ENCODE results near the gene ASB6. TPM values are rescaled to one million over a fixed set of nuclear protein-coding genes. Genes with fewer than 3 reads are reported as not detected.

The ASB6 gene
- total RNA-seq, 1 experiment from 2014 or later: 20.0 TPM

DNA sequence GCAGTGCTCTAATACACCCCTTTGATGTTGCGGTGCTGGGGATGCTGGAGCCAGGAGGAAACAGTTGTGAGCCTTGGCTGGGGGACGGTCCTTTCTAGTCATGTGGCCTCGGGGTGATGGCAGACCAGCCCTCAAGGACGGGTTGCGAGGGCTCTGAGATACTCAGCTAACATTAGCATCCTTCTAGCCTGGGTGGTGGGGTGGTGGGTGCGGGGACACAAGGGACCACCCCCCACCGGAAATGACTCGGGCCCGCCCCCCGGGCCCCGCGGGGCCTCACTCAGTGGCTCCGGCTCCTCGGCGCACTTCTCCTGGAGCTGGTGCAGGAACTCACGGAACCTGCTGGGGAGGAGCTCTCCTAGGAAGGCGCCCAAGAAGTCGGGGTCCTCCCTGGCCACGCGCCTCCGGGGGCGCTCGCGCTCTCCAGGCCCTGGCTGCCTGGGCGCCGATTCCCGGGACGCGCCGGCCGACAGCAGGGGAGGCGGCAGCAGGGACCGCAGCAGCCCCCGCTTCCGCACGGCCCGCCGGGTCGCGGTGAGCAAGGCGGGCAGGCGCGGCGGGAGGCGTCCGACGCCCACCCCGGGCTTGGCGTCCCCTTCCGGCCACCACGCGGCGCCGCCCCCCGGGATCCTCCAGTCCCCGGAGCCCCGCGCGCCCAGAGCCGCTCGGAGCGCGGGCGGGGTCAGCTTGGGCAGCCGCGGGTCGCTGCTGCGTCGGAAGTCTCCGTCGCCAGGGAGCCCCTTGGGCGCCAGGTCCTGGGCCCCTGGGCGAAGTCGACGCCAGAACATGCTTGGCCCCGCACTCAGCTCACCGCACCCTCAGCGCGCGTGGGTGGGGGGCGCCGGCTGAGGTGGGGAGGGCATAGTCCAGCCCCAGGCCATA, 21.9 kb downstream of the ASB6 start (continued):
- TF ChIP-seq FOXK1 (CRISPR knock-in tag; IDR thresholded peaks at IDR 0.05): no peak
- TF ChIP-seq, protein P1, sequence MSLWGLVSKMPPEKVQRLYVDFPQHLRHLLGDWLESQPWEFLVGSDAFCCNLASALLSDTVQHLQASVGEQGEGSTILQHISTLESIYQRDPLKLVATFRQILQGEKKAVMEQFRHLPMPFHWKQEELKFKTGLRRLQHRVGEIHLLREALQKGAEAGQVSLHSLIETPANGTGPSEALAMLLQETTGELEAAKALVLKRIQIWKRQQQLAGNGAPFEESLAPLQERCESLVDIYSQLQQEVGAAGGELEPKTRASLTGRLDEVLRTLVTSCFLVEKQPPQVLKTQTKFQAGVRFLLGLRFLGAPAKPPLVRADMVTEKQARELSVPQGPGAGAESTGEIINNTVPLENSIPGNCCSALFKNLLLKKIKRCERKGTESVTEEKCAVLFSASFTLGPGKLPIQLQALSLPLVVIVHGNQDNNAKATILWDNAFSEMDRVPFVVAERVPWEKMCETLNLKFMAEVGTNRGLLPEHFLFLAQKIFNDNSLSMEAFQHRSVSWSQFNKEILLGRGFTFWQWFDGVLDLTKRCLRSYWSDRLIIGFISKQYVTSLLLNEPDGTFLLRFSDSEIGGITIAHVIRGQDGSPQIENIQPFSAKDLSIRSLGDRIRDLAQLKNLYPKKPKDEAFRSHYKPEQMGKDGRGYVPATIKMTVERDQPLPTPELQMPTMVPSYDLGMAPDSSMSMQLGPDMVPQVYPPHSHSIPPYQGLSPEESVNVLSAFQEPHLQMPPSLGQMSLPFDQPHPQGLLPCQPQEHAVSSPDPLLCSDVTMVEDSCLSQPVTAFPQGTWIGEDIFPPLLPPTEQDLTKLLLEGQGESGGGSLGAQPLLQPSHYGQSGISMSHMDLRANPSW (CRISPR knock-in tag; conservative IDR thresholded peaks at IDR 0.05; ENCODE audit: low read depth): no peak

DNA sequence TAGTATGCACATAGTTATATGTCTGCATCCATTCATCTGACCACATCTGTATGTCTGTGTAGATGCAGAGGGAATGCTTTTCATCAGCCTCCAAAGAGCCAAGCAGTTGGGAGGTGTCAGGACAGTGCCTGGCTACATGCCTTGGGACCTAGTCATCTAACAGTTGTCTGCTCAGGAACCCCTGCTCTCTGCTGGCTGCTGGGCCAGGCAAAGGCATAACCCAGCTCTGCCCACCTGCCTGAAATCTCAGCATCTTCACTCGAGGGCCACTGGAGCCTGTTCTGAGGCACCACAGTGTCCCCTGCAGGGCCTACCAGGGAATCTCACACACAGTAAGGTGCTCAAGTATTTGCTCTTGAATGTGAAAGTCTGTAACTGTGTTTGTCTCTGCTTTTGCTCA, 24.8 kb downstream of the ASB6 start:
- H3K27ac Mint-ChIP-seq: no peak overlapping the region
- H3K4me1 Mint-ChIP-seq: peaks cover 7% of the 10 kb centered on the region; the same call in 1 of the 2 replicates
- no peak for TF ChIP-seq FOXP1 (CRISPR knock-in tag; IDR thresholded peaks at IDR 0.05; ENCODE audit: borderline replicate concordance)
- TF ChIP-seq, protein P2, sequence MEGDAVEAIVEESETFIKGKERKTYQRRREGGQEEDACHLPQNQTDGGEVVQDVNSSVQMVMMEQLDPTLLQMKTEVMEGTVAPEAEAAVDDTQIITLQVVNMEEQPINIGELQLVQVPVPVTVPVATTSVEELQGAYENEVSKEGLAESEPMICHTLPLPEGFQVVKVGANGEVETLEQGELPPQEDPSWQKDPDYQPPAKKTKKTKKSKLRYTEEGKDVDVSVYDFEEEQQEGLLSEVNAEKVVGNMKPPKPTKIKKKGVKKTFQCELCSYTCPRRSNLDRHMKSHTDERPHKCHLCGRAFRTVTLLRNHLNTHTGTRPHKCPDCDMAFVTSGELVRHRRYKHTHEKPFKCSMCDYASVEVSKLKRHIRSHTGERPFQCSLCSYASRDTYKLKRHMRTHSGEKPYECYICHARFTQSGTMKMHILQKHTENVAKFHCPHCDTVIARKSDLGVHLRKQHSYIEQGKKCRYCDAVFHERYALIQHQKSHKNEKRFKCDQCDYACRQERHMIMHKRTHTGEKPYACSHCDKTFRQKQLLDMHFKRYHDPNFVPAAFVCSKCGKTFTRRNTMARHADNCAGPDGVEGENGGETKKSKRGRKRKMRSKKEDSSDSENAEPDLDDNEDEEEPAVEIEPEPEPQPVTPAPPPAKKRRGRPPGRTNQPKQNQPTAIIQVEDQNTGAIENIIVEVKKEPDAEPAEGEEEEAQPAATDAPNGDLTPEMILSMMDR (IDR thresholded peaks at IDR 0.05): peak; percentile 26; the same call in 1 of the 2 replicates
- ChIA-PET POLR2A (no interaction called here), CTCF (interaction anchor here (0.6 to 2.0 kb wide), 20 partner anchors 9 to 537 kb away, joined by 3 to 8 read pairs (median 3); partner anchors contain the start of genes DOLPP1, IER5L and NTMT1)
- H3K4me3 Mint-ChIP-seq: no peak overlapping the region
- no peaks in the 10 kb centered on the region; the same call in 1 of the 2 replicates for H3K9me3 Mint-ChIP-seq
- ATAC-seq: peak; percentile 65
- no peaks in the 10 kb centered on the region for H3K36me3 Mint-ChIP-seq
- H3K27me3 Mint-ChIP-seq (ENCODE audit: low read depth): peaks cover 44% of the 10 kb centered on the region
- DNase-seq (ENCODE audit: low spot score): peak; percentile 59

DNA sequence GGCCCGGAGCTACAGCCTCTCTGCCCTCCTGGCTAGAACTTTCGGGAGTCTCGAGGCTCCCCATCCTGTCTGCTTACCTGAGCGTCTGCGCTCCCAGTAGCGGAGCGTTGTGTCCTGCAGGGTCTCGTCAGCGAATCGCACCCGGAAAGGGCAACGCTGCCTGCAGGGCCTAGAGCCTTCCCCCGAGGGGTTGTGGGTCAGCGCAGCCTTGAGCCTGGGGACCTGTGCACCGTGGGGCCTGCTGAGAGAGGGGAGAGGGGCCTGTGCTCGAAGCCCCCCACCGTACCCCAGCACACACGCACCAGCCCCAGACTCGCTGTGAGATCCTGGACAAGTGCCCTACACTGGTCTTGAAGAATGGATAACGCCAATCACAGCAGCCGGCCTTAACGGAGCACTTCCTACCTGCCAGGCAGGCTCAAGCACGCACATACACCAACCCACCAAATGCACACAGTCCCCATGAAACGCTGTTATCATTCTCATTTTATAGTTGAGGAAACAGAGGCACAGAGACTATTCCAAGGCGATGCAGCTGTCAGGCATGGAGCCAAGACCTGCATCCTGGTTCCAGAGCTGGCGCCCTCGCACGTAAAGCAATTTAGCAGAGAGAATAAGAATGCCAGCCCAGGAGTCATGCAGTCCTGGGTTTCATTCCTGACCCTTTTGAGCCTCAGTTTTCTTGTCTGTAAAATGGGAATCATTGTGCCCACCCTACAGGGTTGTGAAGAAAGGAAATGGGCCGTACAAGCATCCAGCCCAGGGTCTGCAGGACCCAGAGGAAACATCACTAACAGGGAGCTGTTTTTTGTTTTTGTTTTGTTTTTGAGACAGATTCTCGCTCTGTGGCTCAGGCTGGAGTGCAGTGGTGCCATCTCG, 26.3 kb downstream of the ASB6 start:
- ATAC-seq: no peak
- no peaks in the 10 kb centered on the region for H3K36me3 Mint-ChIP-seq
- TF ChIP-seq NR3C1 (CRISPR knock-in tag; conservative IDR thresholded peaks at IDR 0.05; ENCODE audit: low read depth) (no peak), ZNF121 (CRISPR knock-in tag; IDR thresholded peaks at IDR 0.05) (no peak), FOXP1 (CRISPR knock-in tag; IDR thresholded peaks at IDR 0.05; ENCODE audit: borderline replicate concordance) (no peak), NR2C2 (CRISPR knock-in tag; IDR thresholded peaks at IDR 0.05) (no peak), NFATC4 (CRISPR knock-in tag; IDR thresholded peaks at IDR 0.05) (no peak), JUN (CRISPR knock-in tag; IDR thresholded peaks at IDR 0.05) (no peak), TP53 (CRISPR knock-in tag; IDR thresholded peaks at IDR 0.05) (no peak)
- TF ChIP-seq, protein P3, sequence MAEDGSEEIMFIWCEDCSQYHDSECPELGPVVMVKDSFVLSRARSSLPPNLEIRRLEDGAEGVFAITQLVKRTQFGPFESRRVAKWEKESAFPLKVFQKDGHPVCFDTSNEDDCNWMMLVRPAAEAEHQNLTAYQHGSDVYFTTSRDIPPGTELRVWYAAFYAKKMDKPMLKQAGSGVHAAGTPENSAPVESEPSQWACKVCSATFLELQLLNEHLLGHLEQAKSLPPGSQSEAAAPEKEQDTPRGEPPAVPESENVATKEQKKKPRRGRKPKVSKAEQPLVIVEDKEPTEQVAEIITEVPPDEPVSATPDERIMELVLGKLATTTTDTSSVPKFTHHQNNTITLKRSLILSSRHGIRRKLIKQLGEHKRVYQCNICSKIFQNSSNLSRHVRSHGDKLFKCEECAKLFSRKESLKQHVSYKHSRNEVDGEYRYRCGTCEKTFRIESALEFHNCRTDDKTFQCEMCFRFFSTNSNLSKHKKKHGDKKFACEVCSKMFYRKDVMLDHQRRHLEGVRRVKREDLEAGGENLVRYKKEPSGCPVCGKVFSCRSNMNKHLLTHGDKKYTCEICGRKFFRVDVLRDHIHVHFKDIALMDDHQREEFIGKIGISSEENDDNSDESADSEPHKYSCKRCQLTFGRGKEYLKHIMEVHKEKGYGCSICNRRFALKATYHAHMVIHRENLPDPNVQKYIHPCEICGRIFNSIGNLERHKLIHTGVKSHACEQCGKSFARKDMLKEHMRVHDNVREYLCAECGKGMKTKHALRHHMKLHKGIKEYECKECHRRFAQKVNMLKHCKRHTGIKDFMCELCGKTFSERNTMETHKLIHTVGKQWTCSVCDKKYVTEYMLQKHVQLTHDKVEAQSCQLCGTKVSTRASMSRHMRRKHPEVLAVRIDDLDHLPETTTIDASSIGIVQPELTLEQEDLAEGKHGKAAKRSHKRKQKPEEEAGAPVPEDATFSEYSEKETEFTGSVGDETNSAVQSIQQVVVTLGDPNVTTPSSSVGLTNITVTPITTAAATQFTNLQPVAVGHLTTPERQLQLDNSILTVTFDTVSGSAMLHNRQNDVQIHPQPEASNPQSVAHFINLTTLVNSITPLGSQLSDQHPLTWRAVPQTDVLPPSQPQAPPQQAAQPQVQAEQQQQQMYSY (CRISPR knock-in tag; IDR thresholded peaks at IDR 0.05): no peak
- TF ChIP-seq, protein P2 (IDR thresholded peaks at IDR 0.05): no peak
- TF ChIP-seq, protein P4, sequence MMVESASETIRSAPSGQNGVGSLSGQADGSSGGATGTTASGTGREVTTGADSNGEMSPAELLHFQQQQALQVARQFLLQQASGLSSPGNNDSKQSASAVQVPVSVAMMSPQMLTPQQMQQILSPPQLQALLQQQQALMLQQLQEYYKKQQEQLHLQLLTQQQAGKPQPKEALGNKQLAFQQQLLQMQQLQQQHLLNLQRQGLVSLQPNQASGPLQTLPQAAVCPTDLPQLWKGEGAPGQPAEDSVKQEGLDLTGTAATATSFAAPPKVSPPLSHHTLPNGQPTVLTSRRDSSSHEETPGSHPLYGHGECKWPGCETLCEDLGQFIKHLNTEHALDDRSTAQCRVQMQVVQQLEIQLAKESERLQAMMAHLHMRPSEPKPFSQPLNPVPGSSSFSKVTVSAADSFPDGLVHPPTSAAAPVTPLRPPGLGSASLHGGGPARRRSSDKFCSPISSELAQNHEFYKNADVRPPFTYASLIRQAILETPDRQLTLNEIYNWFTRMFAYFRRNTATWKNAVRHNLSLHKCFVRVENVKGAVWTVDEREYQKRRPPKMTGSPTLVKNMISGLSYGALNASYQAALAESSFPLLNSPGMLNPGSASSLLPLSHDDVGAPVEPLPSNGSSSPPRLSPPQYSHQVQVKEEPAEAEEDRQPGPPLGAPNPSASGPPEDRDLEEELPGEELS (CRISPR knock-in tag; IDR thresholded peaks at IDR 0.05): no peak
- TF ChIP-seq, protein P5, sequence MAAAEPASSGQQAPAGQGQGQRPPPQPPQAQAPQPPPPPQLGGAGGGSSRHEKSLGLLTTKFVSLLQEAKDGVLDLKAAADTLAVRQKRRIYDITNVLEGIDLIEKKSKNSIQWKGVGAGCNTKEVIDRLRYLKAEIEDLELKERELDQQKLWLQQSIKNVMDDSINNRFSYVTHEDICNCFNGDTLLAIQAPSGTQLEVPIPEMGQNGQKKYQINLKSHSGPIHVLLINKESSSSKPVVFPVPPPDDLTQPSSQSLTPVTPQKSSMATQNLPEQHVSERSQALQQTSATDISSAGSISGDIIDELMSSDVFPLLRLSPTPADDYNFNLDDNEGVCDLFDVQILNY (CRISPR knock-in tag; IDR thresholded peaks at IDR 0.05): no peak

More for the DNA sequence above, 26.3 kb downstream of the ASB6 start:
- peaks cover 3% of the 10 kb centered on the region; the same call in 1 of the 2 replicates for H3K4me1 Mint-ChIP-seq
- H3K27me3 Mint-ChIP-seq (ENCODE audit: low read depth): peaks cover 30% of the 10 kb centered on the region
- no peak for DNase-seq (ENCODE audit: low spot score)
- no peak overlapping the region for H3K27ac Mint-ChIP-seq
- CTCF ChIA-PET: interaction anchor here (1.3 to 5.1 kb wide), 9 partner anchors 9 to 489 kb away, joined by 3 to 65 read pairs (median 8); partner anchors contain the start of gene NTMT1
- H3K9me3 Mint-ChIP-seq: no peaks in the 10 kb centered on the region; the same call in 1 of the 2 replicates
- POLR2A ChIA-PET: no interaction called here
- H3K4me3 Mint-ChIP-seq: no peak overlapping the region
